PC-3 (cell line): Measurements from ENCODE around the gene DELE1.

ENCODE experiments used
- CTCF ChIP-seq: fragments of 300-600 bp; sonication (generic); conservative IDR thresholded peaks from 2 replicates; pipeline ENCODE4 v1.5.1; 2017; ENCODE audit warnings: antibody characterized with exemption, low read depth, mild to moderate bottlenecking, low read length
- EZH2 ChIP-seq: fragments of 300-600 bp; sonication (generic); IDR thresholded peaks from one replicate; pipeline ENCODE4 v1.6.1; 2017; ENCODE audit warnings: antibody characterized with exemption, mild to moderate bottlenecking, low read length; ENCODE audit not compliant: unreplicated experiment

- no peak for TF ChIP-seq CTCF
- TF ChIP-seq EZH2, result no peak
Observed at GRCh38 chr5:141919218-141920119, 4.2 kb upstream of the DELE1 start.
